Panc1 (cell line): Measurements from ENCODE around the gene CASP10.

Source experiments
- POLR2AphosphoS5 ChIP-seq: IDR thresholded peaks from 2 replicates; pipeline ENCODE4 v1.6.1; 2012; ENCODE audit warnings: mild to moderate bottlenecking, low read depth, low read length, moderate library complexity
- SIN3A ChIP-seq: IDR thresholded peaks from 2 replicates; pipeline ENCODE4 v1.6.1; 2012; ENCODE audit warnings: low read depth, mild to moderate bottlenecking, low read length, moderate library complexity, borderline replicate concordance; ENCODE audit not compliant: insufficient read depth
- TCF7L2 ChIP-seq: IDR thresholded peaks from 2 replicates; pipeline ENCODE4 v1.6.1; 2011; ENCODE audit warnings: mild to moderate bottlenecking, low read depth, low read length, inconsistent platforms
- TF ChIP-seq, protein P1 (sequence below): fragments of 450-650 bp; IDR thresholded peaks from 2 replicates; pipeline ENCODE4 v1.5.1; 2017; ENCODE audit warnings: mild to moderate bottlenecking

DNA sequence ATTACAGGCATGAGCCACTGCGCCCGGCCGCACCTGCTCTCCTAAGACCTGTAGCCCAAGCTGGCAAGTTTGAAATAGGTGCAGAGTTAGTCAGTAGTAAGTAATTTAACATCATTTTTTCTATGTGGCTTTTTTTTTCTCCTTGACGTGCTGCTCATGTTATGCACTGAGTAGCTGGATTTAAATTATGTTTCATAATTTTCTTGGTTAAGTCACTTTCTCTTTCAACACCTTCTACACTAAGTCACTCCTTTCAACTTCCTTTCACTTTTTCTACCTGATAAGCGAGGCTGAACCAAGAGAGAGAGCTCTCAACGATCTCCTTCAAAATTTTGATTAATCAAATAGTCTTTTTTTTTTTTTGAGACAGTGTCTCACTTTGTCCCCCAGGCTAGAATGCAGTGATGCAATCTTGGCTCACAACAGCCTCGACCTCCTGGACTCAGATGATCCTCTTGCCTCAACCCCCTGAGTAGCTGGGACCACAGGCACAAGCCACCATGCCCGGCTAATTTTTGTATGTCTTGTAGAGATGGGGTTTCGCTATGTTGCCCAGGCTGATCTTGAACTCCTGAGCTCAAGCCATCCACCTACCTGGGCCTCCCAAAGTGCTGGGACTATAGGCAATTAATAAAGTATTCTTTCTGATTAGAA lies 90.5 kb downstream of the CASP10 start:
- TF ChIP-seq, protein P1, sequence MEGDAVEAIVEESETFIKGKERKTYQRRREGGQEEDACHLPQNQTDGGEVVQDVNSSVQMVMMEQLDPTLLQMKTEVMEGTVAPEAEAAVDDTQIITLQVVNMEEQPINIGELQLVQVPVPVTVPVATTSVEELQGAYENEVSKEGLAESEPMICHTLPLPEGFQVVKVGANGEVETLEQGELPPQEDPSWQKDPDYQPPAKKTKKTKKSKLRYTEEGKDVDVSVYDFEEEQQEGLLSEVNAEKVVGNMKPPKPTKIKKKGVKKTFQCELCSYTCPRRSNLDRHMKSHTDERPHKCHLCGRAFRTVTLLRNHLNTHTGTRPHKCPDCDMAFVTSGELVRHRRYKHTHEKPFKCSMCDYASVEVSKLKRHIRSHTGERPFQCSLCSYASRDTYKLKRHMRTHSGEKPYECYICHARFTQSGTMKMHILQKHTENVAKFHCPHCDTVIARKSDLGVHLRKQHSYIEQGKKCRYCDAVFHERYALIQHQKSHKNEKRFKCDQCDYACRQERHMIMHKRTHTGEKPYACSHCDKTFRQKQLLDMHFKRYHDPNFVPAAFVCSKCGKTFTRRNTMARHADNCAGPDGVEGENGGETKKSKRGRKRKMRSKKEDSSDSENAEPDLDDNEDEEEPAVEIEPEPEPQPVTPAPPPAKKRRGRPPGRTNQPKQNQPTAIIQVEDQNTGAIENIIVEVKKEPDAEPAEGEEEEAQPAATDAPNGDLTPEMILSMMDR: no peak
- TF ChIP-seq SIN3A (no peak), POLR2AphosphoS5 (no peak), TCF7L2 (no peak)
